Type B pancreatic cell (in vitro differentiated cells): ENCODE data around the gene RAB33A. TPM values are rescaled to one million over a fixed set of nuclear protein-coding genes. Genes with fewer than 3 reads are reported as not detected.

Source experiments
- DNase-seq: peaks from one replicate; pipeline ENCODE4 v3.0.0; 2021; ENCODE audit warnings: mixed read lengths; ENCODE audit not compliant: unreplicated experiment; ENCODE audit errors: extremely low spot score
- H3K27ac Mint-ChIP-seq: 2 replicates; pipeline ENCODE4 v1.8.0; 2021; ENCODE audit warnings: mild to moderate bottlenecking, mixed read lengths
- H3K27me3 Mint-ChIP-seq: 2 replicates; pipeline ENCODE4 v1.8.0; 2021; ENCODE audit warnings: mixed read lengths
- H3K36me3 Mint-ChIP-seq: 2 replicates; pipeline ENCODE4 v1.8.0; 2021; ENCODE audit warnings: mixed read lengths
- H3K4me1 Mint-ChIP-seq: one replicate; pipeline ENCODE4 v1.8.0; 2021; ENCODE audit warnings: mixed read lengths; ENCODE audit not compliant: unreplicated experiment
- H3K4me3 Mint-ChIP-seq: 2 replicates; pipeline ENCODE4 v1.8.0; 2021; ENCODE audit warnings: mild to moderate bottlenecking, mixed read lengths
- H3K9me3 Mint-ChIP-seq: 2 replicates; pipeline ENCODE4 v1.8.0; 2021; ENCODE audit warnings: mixed read lengths
- CTCF ChIP-seq: fragments of 200-600 bp; sonication (generic); conservative IDR thresholded peaks from 2 replicates; pipeline ENCODE4 v1.5.0; 2021; ENCODE audit warnings: antibody characterized with exemption, mild to moderate bottlenecking
- total RNA-seq: library from RNA; stranded (reverse); gene quantifications from 2 replicates; pipeline ENCODE4 v1.2.1, GENCODE V29; 2021; ENCODE audit warnings: low replicate concordance

RAB33A gene
- total RNA-seq, 1 donor from 2014 or later: 3.5 TPM

GRCh38 chrX:130136961-130137360 is 34.8 kb upstream of the RAB33A start:
- DNase-seq: no peak
- Mint-ChIP-seq H3K4me1 (no peaks in the 10 kb centered on the region), H3K36me3 (peaks cover 8% of the 10 kb centered on the region), H3K4me3 (no peak overlapping the region), H3K27ac (no peak overlapping the region), H3K9me3 (no peaks in the 10 kb centered on the region), H3K27me3 (no peaks in the 10 kb centered on the region)
- no peak for TF ChIP-seq CTCF

- no peak for DNase-seq
- Mint-ChIP-seq H3K4me1 (no peaks in the 10 kb centered on the region), H3K9me3 (peaks cover 4% of the 10 kb centered on the region), H3K27ac (no peak overlapping the region), H3K36me3 (peaks cover 21% of the 10 kb centered on the region), H3K4me3 (no peak overlapping the region), H3K27me3 (no peaks in the 10 kb centered on the region)
- no peak for TF ChIP-seq CTCF
These were observed 32.1 kb upstream of the RAB33A start for GRCh38 chrX:130139474-130140201.

- TF ChIP-seq CTCF: no peak
- peaks cover 26% of the 10 kb centered on the region for H3K36me3 Mint-ChIP-seq
- no peak overlapping the region for H3K27ac Mint-ChIP-seq
- DNase-seq: no peak
- no peaks in the 10 kb centered on the region for H3K4me1 Mint-ChIP-seq
- no peak overlapping the region for H3K4me3 Mint-ChIP-seq
- no peaks in the 10 kb centered on the region for H3K27me3 Mint-ChIP-seq
- H3K9me3 Mint-ChIP-seq: peaks cover 4% of the 10 kb centered on the region
These were observed 27.3 kb upstream of the RAB33A start for GRCh38 chrX:130144509-130144908.

- H3K4me3 Mint-ChIP-seq: no peak overlapping the region
- peaks cover 4% of the 10 kb centered on the region for H3K9me3 Mint-ChIP-seq
- peaks cover 26% of the 10 kb centered on the region for H3K36me3 Mint-ChIP-seq
- DNase-seq: no peak
- no peaks in the 10 kb centered on the region for H3K4me1 Mint-ChIP-seq
- TF ChIP-seq CTCF: no peak
- H3K27me3 Mint-ChIP-seq: no peaks in the 10 kb centered on the region
- H3K27ac Mint-ChIP-seq: no peak overlapping the region
These were observed 26.6 kb upstream of the RAB33A start for GRCh38 chrX:130145123-130145522.

- no peak overlapping the region for H3K27ac Mint-ChIP-seq
- no peaks in the 10 kb centered on the region for H3K4me1 Mint-ChIP-seq
- DNase-seq: no peak
- no peak for TF ChIP-seq CTCF
- H3K9me3 Mint-ChIP-seq: peaks cover 4% of the 10 kb centered on the region
- H3K4me3 Mint-ChIP-seq: no peak overlapping the region
- H3K27me3 Mint-ChIP-seq: no peaks in the 10 kb centered on the region
- peaks cover 21% of the 10 kb centered on the region for H3K36me3 Mint-ChIP-seq
These were observed 24.1 kb upstream of the RAB33A start for GRCh38 chrX:130147631-130148030.
